HG03460 (cell line): ENCODE data around the gene SLC3A2.
"Not testable (repeated sequence)": the region's sequence is repeated elsewhere in the genome, so short reads cannot be mapped to it uniquely, and the experiment has no call there.

ENCODE experiments used
- ATAC-seq: cut with Tn5 transposase; IDR thresholded peaks from one replicate; pipeline ENCODE4 v1.9.1; 2021; ENCODE audit not compliant: unreplicated experiment

SLC3A2 gene

DNA sequence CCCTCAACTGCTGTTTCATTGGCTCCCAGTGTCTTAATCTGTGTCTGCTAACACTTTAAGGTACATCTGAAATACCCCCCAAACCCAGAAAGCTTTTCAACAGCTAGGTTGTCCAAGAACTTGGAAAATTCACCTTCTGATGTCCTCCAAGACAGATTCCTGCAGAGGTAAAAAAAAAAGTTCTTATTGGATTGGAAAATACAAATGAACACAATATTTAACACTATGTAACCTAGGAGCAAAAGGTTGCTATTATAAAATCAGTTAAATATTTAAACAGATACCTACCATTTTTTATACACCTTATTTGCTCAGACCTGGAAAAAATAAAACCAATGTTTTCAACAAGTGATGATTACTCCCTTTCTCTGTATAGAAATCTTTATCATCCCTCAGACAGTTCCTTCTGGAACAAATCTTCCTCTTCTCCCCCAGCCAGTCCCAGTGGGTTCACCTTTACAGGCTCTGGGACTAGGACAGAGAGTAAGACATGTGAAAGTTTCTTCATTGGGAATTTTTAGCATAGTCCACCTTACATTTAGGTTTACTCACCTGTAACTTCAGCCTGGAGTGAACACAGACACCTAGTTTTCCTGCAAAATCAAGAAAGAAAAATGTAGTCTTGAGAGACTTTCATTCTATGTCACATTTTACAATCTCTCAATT is 28.0 kb upstream of the SLC3A2 start:
- ATAC-seq = no peak

- ATAC-seq = no peak
Observed at GRCh38 chr11:62853279-62853965, 27.3 kb upstream of the SLC3A2 start.

GRCh38 chr11:62854013-62854824 is 26.5 kb upstream of the SLC3A2 start:
- ATAC-seq = no peak

GRCh38 chr11:62854825-62855570 is 25.7 kb upstream of the SLC3A2 start:
- no peak for ATAC-seq

DNA sequence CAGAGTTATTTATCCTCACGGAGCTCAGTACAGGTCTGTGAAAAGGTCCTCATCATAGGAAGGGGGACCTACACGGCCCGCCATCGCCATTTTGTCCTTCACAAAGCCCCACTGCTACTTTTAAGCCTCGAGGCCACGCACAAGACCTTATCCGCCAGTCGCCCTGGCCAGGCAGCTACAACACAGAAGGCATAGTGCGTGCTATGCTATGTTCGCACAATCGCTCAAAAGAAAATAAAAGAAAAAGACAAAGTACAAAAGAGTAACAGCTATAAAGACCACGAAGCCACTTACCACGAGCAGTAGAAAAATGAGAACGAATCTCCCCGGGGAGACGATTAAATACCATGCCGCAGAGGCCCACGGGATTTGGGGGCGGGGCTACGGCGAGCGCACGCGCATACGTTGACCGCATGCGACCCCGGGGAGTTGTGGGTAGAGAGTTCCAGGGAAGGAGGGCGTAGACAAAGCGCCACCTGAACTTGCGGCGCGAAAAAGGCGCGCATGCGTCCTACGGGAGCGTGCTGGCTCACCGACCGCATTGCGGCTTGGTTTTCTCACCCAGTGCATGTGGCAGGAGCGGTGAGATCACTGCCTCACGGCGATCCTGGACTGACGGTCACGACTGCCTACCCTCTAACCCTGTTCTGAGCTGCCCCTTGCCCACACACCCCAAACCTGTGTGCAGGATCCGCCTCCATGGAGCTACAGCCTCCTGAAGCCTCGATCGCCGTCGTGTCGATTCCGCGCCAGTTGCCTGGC is 24.9 kb upstream of the SLC3A2 start:
- ATAC-seq = peak; percentile 82

DNA sequence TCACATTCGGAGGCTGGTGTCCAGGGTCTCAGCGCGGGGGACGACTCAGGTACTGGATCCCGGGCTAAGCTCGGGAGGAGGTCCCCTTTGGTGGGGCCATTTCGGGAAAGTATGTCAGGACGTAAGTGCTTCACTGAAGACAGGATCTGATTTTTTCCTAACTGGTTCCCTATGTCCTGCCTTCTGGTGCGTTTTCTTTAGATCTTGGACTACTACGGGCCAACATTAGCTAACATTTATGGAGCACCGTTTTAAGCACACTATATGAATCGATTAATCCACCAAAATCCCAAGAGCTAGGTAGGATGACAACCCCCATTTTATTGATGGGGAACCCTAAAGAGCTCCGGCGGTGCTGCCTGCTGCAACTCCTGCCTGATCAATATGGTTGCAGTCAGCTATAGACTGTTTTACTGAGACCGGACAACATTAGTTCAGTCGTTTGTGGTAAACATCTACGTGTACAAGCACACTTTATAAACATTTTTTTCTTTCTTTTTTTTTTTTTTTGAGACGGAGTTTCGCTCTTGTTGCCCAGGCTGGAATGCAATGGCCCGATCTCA is 24.3 kb upstream of the SLC3A2 start:
- ATAC-seq = peak; percentile 7

DNA sequence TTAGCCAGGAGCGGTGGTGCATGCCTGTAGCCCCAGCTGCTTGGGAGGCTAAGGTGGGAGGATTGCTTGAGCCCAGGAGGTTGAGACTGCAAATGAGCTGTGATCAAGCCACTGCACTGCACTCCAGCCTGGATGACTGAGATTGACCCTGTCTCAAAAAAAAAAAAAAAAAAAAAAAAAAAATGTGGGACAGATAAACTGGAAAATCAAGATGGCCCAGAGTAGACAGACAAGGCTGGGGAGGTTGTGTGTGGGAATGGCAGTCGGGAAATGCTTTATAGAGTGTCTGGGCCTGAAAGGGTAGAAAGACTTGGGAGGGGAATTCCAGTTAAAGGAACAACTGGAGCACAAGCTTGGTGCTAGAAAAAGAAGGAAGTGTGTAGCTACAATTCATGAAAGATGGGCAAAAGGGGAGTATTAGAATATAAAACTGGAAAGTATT is 23.1 kb upstream of the SLC3A2 start:
- no peak for ATAC-seq

- ATAC-seq = no peak
Observed at GRCh38 chr11:62858201-62858600, 22.5 kb upstream of the SLC3A2 start.

- ATAC-seq = not testable (repeated sequence)
Observed at GRCh38 chr11:62859281-62859703, 21.4 kb upstream of the SLC3A2 start.

DNA sequence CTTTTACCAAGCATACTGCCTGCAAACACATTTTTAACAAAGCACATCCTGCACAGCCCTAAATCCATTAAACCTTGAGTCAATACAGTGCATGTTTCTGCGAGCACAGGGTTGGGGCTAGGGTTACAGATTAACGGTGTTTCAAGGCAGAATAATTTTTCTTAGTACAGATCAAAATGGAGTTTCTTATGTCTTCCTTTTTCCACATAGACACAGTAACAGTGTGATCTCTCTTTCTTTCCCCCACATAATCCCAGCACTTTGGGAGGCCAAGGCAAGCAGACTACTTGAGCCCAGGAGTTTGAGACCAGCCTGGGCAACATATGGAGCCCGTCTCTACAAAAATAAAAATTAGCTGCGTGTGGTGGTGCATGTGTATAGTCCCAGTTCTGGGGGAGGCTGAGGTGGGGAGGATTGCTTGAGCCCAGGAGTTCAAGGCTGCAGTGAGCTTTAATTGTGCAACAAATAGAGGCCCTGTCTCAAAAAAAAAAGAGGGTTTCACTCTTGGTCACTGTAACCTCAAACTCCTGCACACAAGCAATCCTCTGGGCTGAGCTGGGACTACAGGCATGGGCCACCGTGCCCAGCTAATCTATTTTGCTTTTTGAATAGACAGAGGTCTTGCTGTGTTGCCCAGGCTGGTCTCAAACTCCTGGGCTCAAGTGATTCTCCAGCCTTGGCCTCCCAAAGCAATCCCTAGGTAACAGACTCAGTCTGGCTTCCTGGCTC is 19.7 kb upstream of the SLC3A2 start:
- no peak for ATAC-seq

DNA sequence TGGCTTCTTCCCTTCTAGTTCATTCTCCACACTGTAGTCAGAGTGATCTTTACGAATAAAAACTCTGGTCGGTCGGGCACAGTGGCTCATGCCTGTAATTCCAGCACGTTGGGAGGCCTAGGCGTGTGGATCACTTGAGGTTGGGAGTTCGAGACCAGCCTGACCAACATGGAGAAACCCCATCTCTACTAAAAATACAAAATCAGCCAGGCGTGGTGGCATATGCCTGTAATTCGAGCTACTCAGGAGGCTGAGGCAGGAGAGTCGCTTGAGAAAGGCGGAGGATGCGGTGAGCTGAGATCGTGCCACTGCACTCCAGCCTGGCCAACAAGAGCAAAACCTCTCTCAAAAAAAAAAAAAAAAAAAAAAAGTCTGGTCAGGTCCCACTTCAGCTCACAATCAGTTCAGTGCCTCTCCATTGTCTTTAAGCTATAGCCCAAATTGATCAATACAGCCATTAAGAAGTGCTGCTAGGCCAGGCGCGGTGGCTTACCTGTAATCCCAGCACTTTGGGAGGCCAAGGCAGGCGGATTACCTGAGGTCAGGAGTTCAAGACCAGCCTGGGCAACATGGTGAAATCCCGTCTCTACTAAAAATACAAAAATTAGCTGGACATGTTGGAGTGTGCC is 19.0 kb upstream of the SLC3A2 start:
- not testable (repeated sequence) for ATAC-seq

DNA sequence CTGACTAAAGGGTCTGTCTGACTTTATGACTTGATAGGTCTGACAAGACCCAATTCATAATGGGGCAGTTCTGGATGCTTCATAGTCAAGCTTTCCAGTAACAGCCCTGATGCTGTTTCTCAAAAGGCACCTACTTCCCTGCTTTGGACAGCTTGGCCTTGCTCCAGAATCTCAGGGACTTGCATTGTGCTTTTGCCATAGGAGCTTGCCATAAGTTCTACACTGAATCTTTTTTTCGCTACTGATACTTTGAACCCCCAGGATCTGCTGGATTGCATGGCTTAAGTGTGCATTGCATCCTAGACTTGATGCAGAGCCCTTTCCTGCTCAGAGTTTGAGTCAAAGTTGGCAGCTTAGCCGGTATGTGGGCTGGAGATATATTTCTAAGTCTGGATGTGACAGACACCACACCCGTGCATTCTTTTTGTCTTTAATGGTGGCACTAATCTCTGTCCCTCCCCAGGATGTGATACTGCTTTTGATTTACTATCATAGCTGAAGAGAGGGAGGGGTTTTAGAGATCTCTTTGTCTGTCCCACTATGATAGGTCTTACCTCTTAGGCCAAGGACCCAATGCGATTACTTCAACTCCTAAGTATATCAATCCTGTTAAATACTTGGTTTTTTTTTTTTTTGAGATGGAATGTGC is 16.9 kb upstream of the SLC3A2 start:
- no peak for ATAC-seq

- ATAC-seq = no peak
Observed at GRCh38 chr11:62865635-62866034, 15.1 kb upstream of the SLC3A2 start.

DNA sequence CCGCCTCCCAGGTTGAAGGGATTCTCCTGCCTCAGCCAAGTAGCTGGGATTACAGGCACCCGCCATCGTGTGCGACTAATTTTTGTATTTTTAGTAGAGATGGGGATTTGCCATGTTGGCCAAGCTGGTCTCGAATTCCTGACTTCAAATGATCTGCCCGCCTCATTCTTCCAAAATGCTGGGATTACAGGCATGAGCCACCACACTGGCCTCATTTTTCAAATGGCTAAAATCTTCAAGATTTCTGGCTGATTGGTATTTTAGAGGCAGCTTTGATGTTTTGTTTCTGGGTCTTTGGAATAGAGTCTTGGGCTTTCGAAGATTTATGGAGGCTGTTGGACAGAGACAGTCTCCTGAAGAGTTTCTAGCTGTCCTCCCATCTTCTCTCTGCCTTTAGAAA is 5.8 kb upstream of the SLC3A2 start:
- ATAC-seq = no peak

GRCh38 chr11:62875698-62876478 is 4.8 kb upstream of the SLC3A2 start:
- no peak for ATAC-seq

DNA sequence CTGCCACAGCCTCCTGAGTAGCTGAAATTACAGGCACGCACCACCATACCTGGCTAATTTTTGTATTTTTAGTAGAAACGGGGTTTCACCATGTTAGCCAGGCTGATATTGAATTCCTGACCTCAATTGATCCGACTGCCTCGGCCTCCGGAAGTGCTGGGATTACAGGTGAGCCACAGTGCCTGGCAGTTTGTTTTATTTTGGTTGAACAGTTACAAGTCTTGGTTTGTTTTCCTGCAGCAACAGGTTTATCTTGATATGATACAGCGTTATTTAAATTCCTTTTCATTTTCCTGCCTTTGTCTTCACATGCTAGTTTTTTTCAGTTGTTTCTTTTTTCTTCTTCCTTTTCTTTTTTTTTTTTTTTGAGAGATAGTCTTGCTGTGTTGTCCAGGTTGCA is 4.0 kb upstream of the SLC3A2 start:
- ATAC-seq = no peak

- ATAC-seq = no peak
Observed at GRCh38 chr11:62879235-62879978, 1.3 kb upstream of the SLC3A2 start.
